GM11168 (cell line): Measurements from ENCODE around the gene LRMDA.

ENCODE experiments used
- in situ Hi-C: fragments of 300-500 bp; cut with MboI; formaldehyde crosslinking; loops from one replicate; pipeline ENCODE4 v1.12.0; 2022; ENCODE audit warnings: low sequenced_read_pairs; ENCODE audit not compliant: unreplicated experiment

Gene LRMDA

DNA sequence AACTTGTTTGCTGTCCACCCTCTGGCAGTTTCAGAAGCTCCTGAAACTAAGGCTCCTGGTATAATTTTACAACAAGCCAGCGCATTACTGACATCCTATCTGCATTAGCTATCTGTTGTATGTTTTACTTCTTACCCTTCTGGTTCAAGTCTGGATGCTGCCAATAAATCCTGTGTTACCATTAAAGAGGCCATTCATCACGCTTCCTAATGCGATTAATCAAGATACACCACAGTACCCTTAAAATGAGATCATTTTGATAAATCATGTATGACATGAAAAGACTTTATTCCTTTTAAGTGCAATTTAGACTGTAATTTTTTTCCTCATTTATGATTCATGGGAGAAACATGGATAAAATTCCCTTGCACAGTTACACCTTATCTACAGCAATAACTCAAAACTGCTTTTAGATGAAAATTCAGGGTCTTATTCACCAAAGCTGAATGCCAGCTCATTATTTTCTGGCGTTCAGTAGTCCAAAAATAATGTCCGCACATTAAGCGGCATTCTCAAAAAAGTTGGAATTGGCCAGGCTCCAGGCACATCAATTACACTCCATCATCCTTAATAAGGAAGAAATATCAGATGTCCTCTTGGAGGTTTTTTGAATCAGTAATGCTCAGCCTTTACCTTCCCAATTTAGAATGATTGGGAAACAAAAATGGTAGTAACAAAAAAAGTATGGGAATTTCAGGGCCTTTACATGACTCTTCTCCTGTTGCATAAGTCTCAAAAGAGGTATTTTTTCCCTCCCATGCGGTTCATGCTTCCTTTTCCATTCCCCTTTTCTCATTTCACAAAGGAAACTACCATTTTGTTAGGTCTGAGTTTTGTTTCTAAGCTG lies 878.5 kb downstream of the LRMDA start:
- in situ Hi-C loops = no loop called here

GRCh38 chr10:76310588-76311080 lies 879.2 kb downstream of the LRMDA start:
- in situ Hi-C loops = no loop called here

- in situ Hi-C loops = no loop called here
These were observed 880.6 kb downstream of the LRMDA start for GRCh38 chr10:76311752-76312636.

GRCh38 chr10:76315240-76315639 lies 883.8 kb downstream of the LRMDA start:
- in situ Hi-C loops = no loop called here

DNA sequence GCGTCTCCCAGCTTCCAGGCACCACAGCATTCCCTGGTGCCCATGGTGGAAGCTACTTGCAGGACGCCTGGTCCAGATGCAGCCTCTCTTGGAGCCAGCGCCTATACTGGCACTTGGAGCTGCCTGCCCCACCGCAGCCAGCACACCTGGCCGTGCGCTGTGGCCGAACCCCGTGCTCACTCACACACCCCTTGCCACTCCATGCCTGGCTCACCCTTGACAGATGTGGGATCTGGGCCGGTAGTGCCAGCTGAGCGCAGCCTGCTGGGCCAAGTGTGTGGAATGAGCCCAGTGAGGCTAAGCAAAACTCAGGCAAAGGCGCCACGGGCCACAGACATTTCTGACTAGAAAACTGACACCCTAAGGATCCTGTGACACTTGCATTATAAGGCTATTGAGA lies 884.8 kb downstream of the LRMDA start:
- in situ Hi-C loops = no loop called here

GRCh38 chr10:76317078-76317477 lies 885.7 kb downstream of the LRMDA start:
- in situ Hi-C loops = no loop called here

DNA sequence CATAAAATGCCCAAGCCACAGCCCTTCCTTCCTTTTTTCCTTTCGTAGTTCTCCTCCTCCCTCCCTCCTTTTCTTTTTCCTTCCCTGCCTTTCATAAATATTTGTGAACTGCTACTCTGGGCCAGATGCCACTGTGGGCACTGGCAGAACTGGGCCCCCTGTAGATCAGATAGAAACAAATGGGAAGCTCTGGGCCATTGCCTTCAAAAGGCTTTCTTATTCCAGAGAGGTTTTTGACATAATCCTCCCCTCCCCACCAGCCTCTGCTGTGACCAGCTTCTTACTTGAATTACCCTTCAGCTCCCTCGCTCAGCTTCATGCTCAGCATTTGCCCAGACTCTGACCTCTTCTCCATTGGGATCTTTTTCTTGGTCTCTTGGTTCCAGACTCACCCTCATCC lies 886.8 kb downstream of the LRMDA start:
- in situ Hi-C loops = no loop called here

DNA sequence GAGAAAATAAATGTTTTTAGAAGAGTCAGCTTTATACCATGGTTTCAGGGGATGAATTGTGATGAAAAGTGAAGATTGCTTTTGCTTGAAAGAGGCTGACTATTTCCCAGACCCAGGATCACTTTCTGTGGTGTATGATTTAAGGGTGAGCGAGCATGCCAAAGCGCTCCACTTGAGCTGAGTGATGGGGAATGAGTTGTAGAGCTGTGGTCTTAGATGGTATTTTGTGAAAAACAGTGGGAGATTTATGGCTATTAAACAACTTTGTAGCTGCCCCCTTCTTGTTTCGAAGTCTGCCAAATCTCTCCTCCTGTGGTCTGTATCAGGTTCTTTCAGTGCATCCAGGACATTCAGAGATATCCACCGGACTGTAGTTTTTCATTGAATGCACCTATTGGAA lies 888.2 kb downstream of the LRMDA start:
- in situ Hi-C loops = no loop called here

DNA sequence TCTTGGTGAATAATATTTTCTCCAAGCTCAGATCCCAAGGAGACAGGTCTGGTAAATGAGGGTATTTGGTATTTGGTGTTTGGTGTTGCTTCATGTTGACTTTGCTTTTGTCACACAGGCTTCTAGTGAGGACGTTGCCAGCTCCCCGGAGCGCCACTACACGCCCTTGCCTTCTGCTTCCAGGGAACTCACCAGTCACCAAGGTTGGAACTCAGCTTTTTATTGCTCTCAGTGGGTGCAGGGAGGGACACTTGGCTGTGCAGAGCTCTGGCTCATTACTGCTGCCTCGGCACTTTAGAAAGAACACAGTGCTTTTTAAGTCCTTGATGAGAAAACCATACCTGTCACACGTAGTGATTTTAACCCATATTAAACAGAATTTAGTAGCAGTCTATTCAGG lies 892.9 kb downstream of the LRMDA start:
- in situ Hi-C loops = no loop called here

DNA sequence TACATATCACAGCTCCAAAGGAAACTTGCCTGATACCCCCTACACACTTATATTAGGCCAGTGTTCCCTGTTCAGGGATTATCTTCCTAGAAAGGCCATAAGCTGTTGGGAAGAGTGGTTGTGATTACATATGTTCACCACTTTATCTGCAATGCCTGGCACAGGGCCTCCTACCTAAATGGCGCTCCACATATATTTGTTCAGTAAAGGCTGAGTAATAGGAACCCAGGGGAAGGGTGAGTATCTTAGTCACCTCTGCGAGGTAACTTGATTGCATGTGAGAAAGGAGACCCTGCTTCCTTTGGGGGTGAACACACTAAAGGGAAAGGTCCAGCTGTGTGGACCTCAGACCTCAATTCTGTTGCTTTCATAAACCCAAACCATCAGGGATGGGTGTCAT lies 896.0 kb downstream of the LRMDA start:
- in situ Hi-C loops = no loop called here

- in situ Hi-C loops = no loop called here
These were observed 896.9 kb downstream of the LRMDA start for GRCh38 chr10:76328348-76328747.

- in situ Hi-C loops = no loop called here
These were observed 898.6 kb downstream of the LRMDA start for GRCh38 chr10:76329891-76330575.

- in situ Hi-C loops = no loop called here
These were observed 900.3 kb downstream of the LRMDA start for GRCh38 chr10:76331742-76332141.

DNA sequence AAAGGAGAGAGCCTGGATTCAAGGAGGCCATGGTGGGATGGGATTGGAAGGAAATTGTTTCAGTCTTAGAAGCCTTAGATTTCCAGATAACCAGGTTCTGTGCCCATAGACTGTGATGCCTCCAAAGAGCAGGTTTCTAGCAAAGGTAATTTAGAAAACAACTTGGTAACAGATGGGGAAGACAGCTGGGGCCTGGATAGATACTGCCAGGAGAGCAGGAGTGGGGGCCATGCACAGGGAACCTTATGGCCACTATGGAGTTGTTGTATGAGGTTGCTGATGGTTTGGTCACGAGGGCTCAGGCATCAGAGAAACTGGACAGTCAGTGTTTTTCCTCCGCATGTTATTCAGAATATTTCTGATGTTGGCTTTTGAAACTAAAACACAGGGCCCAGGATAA lies 901.9 kb downstream of the LRMDA start:
- in situ Hi-C loops = no loop called here

- in situ Hi-C loops = no loop called here
These were observed 902.4 kb downstream of the LRMDA start for GRCh38 chr10:76333796-76334195.

- in situ Hi-C loops = no loop called here
These were observed 902.8 kb downstream of the LRMDA start for GRCh38 chr10:76334255-76334654.

- in situ Hi-C loops = no loop called here
These were observed 905.0 kb downstream of the LRMDA start for GRCh38 chr10:76336213-76336963.

GRCh38 chr10:76337641-76338040 lies 906.2 kb downstream of the LRMDA start:
- in situ Hi-C loops = no loop called here

GRCh38 chr10:76338187-76338586 lies 906.8 kb downstream of the LRMDA start:
- in situ Hi-C loops = no loop called here

- in situ Hi-C loops = no loop called here
These were observed 910.3 kb downstream of the LRMDA start for GRCh38 chr10:76341740-76342139.
